ENCODE data around the gene NUP35. TPM values are rescaled to one million over a fixed set of nuclear protein-coding genes. Genes with fewer than 3 reads are reported as not detected.

Gene NUP35
- total RNA-seq, 1 donor from 2014 or later = 25.1 TPM

DNA sequence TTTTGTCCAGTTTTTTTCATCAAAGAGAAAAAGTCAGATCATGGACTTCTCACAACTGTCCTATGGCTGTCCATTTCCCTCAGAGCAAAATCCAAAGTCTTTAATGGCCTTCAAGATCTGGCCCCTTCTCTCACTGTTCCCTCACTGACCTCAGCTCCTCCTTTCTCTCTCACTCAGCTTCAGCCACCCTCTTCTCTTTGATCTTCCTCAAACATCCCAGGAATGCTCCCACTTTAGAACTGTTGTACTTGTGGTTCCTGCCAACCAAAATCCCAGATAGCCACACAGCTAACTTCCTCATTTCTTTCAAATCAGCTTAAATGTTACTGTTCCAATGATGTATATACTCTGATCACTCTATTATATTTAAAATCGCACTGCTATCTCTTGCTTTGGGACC is 82.9 kb downstream of the NUP35 start:
- Mint-ChIP-seq H3K4me3 (no peak overlapping the region), H3K27me3 (no peaks in the 10 kb centered on the region), H3K27ac (no peak overlapping the region), H3K9me3 (peaks cover 3% of the 10 kb centered on the region), H3K36me3 (ENCODE audit: low read depth) (peaks cover 2% of the 10 kb centered on the region), H3K4me1 (no peaks in the 10 kb centered on the region)
- DNase-seq (no peak), ATAC-seq (ENCODE audit: low read depth) (no peak)
- TF ChIP-seq, protein P1, sequence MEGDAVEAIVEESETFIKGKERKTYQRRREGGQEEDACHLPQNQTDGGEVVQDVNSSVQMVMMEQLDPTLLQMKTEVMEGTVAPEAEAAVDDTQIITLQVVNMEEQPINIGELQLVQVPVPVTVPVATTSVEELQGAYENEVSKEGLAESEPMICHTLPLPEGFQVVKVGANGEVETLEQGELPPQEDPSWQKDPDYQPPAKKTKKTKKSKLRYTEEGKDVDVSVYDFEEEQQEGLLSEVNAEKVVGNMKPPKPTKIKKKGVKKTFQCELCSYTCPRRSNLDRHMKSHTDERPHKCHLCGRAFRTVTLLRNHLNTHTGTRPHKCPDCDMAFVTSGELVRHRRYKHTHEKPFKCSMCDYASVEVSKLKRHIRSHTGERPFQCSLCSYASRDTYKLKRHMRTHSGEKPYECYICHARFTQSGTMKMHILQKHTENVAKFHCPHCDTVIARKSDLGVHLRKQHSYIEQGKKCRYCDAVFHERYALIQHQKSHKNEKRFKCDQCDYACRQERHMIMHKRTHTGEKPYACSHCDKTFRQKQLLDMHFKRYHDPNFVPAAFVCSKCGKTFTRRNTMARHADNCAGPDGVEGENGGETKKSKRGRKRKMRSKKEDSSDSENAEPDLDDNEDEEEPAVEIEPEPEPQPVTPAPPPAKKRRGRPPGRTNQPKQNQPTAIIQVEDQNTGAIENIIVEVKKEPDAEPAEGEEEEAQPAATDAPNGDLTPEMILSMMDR (IDR thresholded peaks at IDR 0.05) = no peak
- intact Hi-C loops (cut with micrococcal nuclease) = no loop called here
- POLR2A ChIA-PET = no interaction called here
- CTCF ChIA-PET = no interaction called here

DNA sequence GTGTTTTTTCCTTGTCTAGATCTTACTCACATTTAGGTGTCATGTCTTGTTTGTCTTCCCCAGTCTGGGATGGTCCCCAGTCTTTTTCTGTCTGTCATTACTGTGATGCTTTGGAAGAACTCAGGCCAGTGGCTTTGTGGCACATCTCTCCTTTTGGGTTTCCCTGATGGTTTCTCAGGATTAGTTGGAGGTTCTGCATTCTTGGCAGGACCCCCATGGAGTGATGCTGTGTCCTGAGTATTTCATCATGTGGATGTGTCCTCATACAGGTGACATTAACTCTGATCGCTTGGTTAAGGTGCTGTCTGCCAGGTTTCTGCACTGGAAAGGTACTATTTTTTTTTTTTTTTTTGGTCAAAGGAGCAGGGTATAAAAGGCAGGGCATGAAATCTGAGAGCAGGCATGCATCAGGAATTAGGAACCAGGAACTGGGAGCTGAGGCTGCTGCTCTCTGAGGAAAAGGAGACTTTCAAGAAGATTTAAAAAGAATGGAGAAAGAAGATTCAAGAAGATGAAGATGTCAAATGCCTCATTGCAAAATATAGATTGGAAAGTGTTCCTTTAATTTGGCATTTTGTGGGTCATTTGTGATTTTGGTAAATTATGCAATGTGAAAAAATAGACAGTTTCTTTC is 85.3 kb downstream of the NUP35 start:
- ATAC-seq (ENCODE audit: low read depth) (no peak), DNase-seq (no peak)
- Mint-ChIP-seq H3K4me1 (no peaks in the 10 kb centered on the region), H3K36me3 (ENCODE audit: low read depth) (peaks cover 2% of the 10 kb centered on the region), H3K27ac (no peak overlapping the region), H3K9me3 (peaks cover 3% of the 10 kb centered on the region), H3K27me3 (no peaks in the 10 kb centered on the region), H3K4me3 (no peak overlapping the region)
- ChIA-PET POLR2A (no interaction called here), CTCF (no interaction called here)
- intact Hi-C loops (cut with micrococcal nuclease) = no loop called here
- TF ChIP-seq, protein P1 (IDR thresholded peaks at IDR 0.05) = no peak

Other genes with a start within 250 kb of the NUP35 start
- gene NCKAP1, start 86.0 kb upstream of the NUP35 start, total RNA-seq = 0.22 TPM in 1 of 2 replicates, not detected in the other
- gene DUSP19, start 45.7 kb upstream of the NUP35 start, total RNA-seq = 0.31 and 0.49 TPM in 2 replicates